ENCODE results near the gene CLCA1. TPM values are rescaled to one million over a fixed set of nuclear protein-coding genes. Genes with fewer than 3 reads are reported as not detected.
"Not testable (repeated sequence)": the region's sequence is repeated elsewhere in the genome, so short reads cannot be mapped to it uniquely, and the experiment has no call there.

Gene CLCA1
- total and polyA plus RNA-seq, 12 donors, result not detected

DNA sequence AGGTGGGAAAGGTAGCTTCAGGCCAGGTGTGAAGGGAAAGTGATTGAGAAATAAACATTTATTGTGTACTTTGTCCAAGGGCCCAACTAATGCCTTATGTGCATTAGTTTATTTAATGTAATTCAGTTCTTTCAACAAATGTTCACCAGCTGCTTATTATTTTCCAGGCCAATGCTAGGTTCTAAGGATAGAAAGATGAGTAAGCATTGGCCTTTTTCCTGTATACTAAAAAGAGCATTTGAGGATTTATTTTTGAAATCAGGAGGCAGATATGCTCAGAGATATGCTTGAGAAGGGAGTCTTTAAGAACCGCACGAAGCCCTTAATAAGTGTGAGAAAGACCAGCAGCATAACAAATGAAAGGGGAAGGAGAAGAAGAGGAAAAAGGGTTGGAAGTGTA, 32.0 kb downstream of the CLCA1 start:
- H3K9me3 ChIP-seq, result no peaks in the 10 kb centered on the region
- no peak overlapping the region for H3K4me3 ChIP-seq
- TF ChIP-seq, protein P1, sequence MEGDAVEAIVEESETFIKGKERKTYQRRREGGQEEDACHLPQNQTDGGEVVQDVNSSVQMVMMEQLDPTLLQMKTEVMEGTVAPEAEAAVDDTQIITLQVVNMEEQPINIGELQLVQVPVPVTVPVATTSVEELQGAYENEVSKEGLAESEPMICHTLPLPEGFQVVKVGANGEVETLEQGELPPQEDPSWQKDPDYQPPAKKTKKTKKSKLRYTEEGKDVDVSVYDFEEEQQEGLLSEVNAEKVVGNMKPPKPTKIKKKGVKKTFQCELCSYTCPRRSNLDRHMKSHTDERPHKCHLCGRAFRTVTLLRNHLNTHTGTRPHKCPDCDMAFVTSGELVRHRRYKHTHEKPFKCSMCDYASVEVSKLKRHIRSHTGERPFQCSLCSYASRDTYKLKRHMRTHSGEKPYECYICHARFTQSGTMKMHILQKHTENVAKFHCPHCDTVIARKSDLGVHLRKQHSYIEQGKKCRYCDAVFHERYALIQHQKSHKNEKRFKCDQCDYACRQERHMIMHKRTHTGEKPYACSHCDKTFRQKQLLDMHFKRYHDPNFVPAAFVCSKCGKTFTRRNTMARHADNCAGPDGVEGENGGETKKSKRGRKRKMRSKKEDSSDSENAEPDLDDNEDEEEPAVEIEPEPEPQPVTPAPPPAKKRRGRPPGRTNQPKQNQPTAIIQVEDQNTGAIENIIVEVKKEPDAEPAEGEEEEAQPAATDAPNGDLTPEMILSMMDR (IDR thresholded peaks at IDR 0.05), result no peak
- DNase-seq, result no peak
- ATAC-seq, result no peak
- H3K4me1 ChIP-seq, result peaks cover 0 to 52% (median 25%) of the 10 kb centered on the region in 9 donors
- no peaks in the 10 kb centered on the region for H3K36me3 ChIP-seq
- 67 to 79% methylated on average over 2 of the region's 2 CpGs for WGBS, 2 donors
- H3K27me3 ChIP-seq, result no peaks in the 10 kb centered on the region
- intact Hi-C loops (cut with DNase I), result loop anchor here in 7 of 10 donors (5.0 to 10.0 kb wide), 10 partner anchors 76 to 796 kb away; partner anchors contain the start of genes SH3GLB1 (in 3 of the 7), CLCA2 (in 1 of the 7) and ZNHIT6 (in 1 of the 7)
- peak overlapping the region in 5 of 10 donors; percentile 37 to 94 (median 93) for H3K27ac ChIP-seq

DNA sequence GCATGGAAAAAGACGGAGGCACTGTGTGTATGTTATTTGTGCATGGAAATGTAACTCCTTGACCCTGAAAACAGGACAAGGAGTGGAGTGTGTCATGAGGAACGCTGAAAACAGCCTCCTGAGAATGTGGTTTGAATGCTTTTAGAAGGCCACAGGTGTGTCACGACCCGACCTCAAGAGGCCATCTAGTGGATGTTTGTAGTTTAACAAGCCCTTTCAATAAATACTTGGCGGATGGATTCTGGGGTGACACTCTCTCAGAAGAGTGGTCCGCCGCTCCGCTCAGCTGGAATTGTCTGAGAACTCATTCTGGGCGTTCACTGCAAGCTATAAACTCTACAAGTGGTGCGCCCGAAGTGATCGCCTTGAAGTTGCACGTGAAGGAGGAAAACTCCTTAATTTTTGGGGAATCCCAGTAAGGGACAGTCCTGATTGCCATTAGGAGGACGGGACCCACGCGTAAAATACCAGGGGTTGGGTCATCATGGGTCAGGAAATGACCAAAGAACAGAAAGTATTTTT, 33.5 kb downstream of the CLCA1 start:
- 19 to 24% methylated on average over 16 of the region's 16 CpGs for WGBS, 2 donors
- TF ChIP-seq, protein P1 (IDR thresholded peaks at IDR 0.05), result peak; percentile 19 to 64 (median 50)
- intact Hi-C loops (cut with DNase I), result loop anchor here in 7 of 10 donors (2.0 to 10.0 kb wide), 13 partner anchors 29 to 797 kb away; partner anchors contain the start of genes SH3GLB1 (in 4 of the 7), CLCA2 (in 1 of the 7) and ZNHIT6 (in 1 of the 7)

DNA sequence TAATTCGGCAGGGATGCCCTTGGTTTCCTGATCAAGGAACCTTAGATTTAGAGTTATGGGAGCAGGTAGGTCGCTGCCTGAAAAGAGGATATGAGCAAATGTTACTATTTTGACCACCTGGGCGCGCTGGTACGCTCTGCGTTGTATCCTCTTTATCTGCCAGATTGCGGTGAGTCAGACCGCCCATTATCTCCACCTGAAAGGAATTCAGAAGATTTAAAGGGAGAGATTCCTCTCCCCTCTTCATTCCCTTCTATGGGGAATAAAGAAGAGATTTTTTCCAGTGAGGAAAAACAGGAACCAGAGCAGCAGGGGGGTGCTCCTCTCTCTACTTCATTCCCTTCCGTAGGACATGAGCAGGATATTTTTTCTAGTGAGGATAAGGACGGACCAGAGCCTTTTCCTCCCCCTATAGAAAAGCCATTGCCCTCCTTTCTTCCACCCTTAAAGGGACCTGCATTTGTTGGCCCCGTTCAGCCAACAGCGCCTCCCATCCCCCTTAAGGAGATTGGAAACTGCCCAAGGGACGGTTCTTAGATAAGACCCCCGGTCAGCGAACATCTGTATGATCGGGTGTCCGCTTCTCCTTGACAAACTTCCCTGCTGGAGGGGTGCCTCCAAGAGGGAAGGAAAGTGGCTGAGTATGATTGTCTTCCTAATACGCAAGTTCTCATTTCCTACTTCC, 34.1 kb downstream of the CLCA1 start:
- TF ChIP-seq, protein P1 (IDR thresholded peaks at IDR 0.05), result no peak
- H3K27me3 ChIP-seq, result no peaks in the 10 kb centered on the region
- H3K4me3 ChIP-seq, result peak overlapping the region in 9 of 10 donors; percentile 23 to 58 (median 42)
- H3K4me1 ChIP-seq, result peaks cover 0 to 52% (median 25%) of the 10 kb centered on the region in 9 donors
- H3K36me3 ChIP-seq, result no peaks in the 10 kb centered on the region
- peak in 1 of 2 donors; percentile 50 for DNase-seq
- H3K27ac ChIP-seq, result peak overlapping the region; percentile 15 to 94 (median 84)
- intact Hi-C loops (cut with DNase I), result loop anchor here in 7 of 10 donors (2.0 to 10.0 kb wide), 13 partner anchors 30 to 798 kb away; partner anchors contain the start of genes SH3GLB1 (in 4 of the 7), CLCA2 (in 1 of the 7) and ZNHIT6 (in 1 of the 7)
- no peaks in the 10 kb centered on the region for H3K9me3 ChIP-seq
- 11% methylated on average over 18 of the region's 18 CpGs for WGBS, 2 donors
- ATAC-seq, result peak; percentile 26 to 73 (median 54)

More for the DNA sequence above, 33.5 kb downstream of the CLCA1 start:
- H3K36me3 ChIP-seq, H3K9me3 ChIP-seq, H3K27me3 ChIP-seq: not testable (repeated sequence)
- Histone ChIP-seq H3K27ac (peak overlapping the region in 9 of 10 donors; percentile 15 to 94 (median 84)), H3K4me1 (peaks cover 0 to 52% (median 25%) of the 10 kb centered on the region in 9 donors), H3K4me3 (peak overlapping the region in 9 of 10 donors; percentile 23 to 58 (median 42))
- ATAC-seq, result peak in 7 of 8 donors; percentile 27 to 66 (median 43)
- DNase-seq, result peak in 1 of 2 donors; percentile 46

DNA sequence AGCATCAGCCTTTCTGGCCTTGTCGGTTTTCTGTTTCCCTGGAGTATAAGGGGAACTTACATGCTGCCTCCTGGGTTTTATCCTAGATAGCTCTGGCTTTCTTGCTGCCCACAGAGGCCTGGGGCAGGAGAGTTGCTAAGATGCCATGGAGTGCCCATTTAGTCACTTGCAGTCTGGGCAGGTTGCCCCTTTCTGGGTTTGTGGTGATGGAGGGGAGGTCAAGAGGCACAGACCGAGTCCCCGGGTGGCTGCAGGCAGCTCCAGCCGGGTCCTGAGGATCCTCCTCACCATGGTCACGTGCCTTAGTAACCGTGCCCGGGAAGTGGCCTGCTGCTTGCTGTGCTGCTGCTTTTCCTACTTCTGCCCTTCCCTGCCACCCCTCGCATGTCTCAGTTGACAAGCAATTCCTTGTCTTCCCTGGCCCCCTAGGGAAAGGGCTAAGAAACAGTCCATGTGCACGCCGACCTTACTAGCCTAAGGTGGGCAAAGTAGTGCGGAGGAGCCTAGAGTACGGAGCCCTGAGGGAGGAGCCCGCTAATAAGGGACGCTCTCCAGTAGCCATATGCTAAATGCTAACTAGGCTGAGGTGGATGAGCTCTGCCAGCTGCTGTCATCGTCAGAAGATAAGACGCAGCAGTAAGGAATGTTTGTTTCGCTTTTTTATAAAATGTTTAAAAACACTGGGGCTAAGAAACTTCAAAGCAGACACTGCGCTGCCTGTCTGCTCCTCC, 34.8 kb downstream of the CLCA1 start:
- Histone ChIP-seq H3K4me3 (peak overlapping the region in 9 of 10 donors; percentile 23 to 58 (median 42)), H3K9me3 (no peaks in the 10 kb centered on the region), H3K27me3 (no peaks in the 10 kb centered on the region), H3K4me1 (peaks cover 0 to 52% (median 25%) of the 10 kb centered on the region in 9 donors), H3K27ac (peak overlapping the region; percentile 65 to 94 (median 84)), H3K36me3 (no peaks in the 10 kb centered on the region)
- intact Hi-C loops (cut with DNase I), result loop anchor here in 7 of 10 donors (2.0 to 10.0 kb wide), 13 partner anchors 31 to 799 kb away; partner anchors contain the start of genes SH3GLB1 (in 4 of the 7), CLCA2 (in 1 of the 7) and ZNHIT6 (in 1 of the 7)
- ATAC-seq (peak; percentile 67 to 88 (median 78)), DNase-seq (peak; percentile 62 to 65)
- 11 to 20% methylated on average over 18 of the region's 18 CpGs for WGBS, 2 donors
- TF ChIP-seq, protein P1 (IDR thresholded peaks at IDR 0.05), result no peak

Measured in heart right ventricle (tissue), 16 donors.